GM12874 (cell line): ENCODE measurements around the gene DNMT3A.

Experiments
- TF ChIP-seq, protein P1 (sequence below): IDR thresholded peaks from 2 replicates; pipeline ENCODE4 v1.5.1; 2011; ENCODE audit warnings: low read depth, mild to moderate bottlenecking, control low read depth, low read length, moderate library complexity; ENCODE audit not compliant: insufficient read depth

Gene DNMT3A

DNA sequence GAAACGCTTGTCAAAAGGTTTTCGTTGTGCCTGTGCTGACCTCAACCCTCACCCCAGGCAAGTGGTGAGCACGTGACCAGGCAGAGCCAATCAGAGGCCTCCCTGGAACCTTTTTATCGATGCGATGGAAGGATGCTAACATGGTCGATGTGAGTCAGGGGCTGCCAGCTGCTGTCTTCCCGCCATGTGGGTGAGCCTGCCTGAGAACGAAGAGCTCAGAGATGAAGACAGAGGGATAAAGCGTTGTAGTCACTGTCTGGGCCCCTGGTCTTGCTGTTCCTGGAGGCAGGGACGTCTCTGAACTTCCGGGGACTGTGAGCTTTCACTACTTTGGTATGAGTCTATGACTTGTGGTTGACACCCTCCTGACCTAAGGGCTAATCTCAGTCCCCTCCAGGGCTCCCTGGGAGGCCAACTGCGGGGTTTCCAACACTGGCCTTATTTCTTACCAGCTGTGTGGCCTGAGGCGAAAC, 18.6 kb downstream of the DNMT3A start:
- TF ChIP-seq, protein P1, sequence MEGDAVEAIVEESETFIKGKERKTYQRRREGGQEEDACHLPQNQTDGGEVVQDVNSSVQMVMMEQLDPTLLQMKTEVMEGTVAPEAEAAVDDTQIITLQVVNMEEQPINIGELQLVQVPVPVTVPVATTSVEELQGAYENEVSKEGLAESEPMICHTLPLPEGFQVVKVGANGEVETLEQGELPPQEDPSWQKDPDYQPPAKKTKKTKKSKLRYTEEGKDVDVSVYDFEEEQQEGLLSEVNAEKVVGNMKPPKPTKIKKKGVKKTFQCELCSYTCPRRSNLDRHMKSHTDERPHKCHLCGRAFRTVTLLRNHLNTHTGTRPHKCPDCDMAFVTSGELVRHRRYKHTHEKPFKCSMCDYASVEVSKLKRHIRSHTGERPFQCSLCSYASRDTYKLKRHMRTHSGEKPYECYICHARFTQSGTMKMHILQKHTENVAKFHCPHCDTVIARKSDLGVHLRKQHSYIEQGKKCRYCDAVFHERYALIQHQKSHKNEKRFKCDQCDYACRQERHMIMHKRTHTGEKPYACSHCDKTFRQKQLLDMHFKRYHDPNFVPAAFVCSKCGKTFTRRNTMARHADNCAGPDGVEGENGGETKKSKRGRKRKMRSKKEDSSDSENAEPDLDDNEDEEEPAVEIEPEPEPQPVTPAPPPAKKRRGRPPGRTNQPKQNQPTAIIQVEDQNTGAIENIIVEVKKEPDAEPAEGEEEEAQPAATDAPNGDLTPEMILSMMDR, result no peak

GRCh38 chr2:25322312-25322711, 19.4 kb downstream of the DNMT3A start:
- TF ChIP-seq, protein P1, result no peak

DNA sequence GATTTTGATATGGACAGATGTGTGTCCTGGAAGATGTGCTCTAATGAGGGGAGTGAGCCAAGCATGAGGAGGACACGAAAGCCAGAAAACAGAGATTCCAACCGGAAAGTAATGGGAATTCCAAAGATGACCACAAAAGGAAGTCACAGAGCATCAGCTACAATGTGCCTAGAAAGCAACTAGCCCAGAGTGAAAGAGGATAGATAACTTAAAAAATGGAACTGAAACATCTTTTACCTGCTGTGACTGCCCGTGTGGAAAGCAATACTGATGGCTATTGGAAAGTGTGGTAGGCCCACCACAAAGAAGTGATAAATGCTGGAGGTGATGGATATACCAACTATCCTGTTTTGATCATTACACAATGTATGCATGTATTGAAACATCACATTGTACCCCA, 21.6 kb downstream of the DNMT3A start:
- TF ChIP-seq, protein P1, result no peak

- TF ChIP-seq, protein P1, result no peak
These were observed 25.6 kb downstream of the DNMT3A start for GRCh38 chr2:25316101-25316500.

DNA sequence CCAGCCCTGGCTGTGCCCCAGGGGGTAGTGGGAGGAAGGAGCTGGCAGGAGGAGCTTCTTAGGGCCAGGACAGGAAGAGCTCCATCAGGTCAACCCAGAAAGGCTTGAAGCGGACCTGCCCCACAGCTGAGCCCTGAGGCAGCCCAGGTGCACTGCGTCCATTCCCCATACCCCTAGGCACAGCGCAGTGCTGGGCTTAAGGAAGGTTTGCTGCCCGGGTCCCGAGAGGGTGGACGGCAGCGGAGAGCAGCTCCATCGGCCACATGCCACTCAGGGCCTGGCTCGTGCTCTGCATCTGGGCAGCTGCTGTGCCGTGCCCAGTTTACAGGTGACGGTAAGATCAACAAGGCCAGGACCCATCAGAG, 26.4 kb downstream of the DNMT3A start:
- TF ChIP-seq, protein P1, result no peak

DNA sequence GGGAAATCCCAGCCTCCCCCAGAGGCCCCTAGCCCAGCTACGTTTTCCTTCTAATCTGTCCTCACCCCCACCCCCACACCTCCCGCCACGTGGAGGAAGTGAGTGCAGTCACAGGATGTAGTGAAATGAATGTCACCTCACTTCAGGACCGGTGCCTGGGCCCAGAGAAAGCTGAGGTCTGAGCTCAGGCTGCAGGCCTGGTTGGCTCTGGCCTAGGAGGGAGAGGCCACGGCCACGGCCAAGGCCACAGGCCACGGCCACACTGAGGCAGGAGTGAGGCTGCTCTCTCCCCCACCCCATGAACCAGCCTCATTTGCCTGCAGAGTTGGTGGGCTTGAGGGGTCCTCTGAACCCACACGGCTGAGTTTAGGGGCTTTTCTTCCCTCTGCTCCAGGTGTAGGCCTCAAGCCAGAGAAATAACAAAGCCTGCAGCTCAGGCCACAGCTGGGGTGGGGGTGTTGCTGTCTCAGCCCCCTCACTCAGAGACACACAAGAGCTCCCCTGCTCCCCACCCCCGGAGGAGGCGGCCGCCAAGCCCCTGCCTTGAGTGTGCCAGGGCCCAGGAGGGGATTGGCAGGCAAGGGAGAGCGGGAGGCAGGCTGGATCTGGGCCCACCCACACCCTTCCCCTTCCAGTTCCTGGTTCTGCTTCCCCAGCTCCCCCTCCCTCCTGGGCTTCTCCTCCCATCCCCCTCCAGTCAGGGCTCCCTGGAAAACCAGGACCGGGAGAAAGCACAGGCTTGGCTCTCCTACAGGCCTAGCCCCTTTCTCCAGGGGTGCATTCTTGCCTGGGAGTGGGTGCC, 27.0 kb downstream of the DNMT3A start:
- TF ChIP-seq, protein P1, result no peak

- TF ChIP-seq, protein P1, result no peak
These were observed 27.8 kb downstream of the DNMT3A start for GRCh38 chr2:25313711-25314513.
